GM10266 (cell line): Measurements from ENCODE around the gene ACSL1.
"Not testable (repeated sequence)": the region's sequence is repeated elsewhere in the genome, so short reads cannot be mapped to it uniquely, and the experiment has no call there.

Experiments
- DNase-seq: peaks from one replicate; pipeline ENCODE4 v3.0.0; 2012; ENCODE audit errors: extremely low spot score
- CTCF ChIP-seq: IDR thresholded peaks from 2 replicates; pipeline ENCODE4 v1.5.1; 2012; ENCODE audit warnings: mild to moderate bottlenecking, low read depth; ENCODE audit not compliant: control insufficient read depth, insufficient read depth; ENCODE audit errors: missing control alignments

The ACSL1 gene

GRCh38 chr4:184745831-184746795 lies 79.7 kb downstream of the ACSL1 start:
- TF ChIP-seq CTCF = peak; percentile 85

GRCh38 chr4:184744236-184744635 lies 81.5 kb downstream of the ACSL1 start:
- no peak for TF ChIP-seq CTCF
- DNase-seq = no peak

More at GRCh38 chr4:184745831-184746795, 79.7 kb downstream of the ACSL1 start:
- DNase-seq = peak; percentile 86

- no peak for TF ChIP-seq CTCF
- DNase-seq = no peak
Observed at GRCh38 chr4:184743650-184744049, 82.1 kb downstream of the ACSL1 start.

GRCh38 chr4:184741651-184742050 lies 84.1 kb downstream of the ACSL1 start:
- DNase-seq = not testable (repeated sequence)

- DNase-seq = no peak
- no peak for TF ChIP-seq CTCF
Observed at GRCh38 chr4:184740980-184741391, 84.8 kb downstream of the ACSL1 start.

GRCh38 chr4:184739575-184739974 lies 86.2 kb downstream of the ACSL1 start:
- DNase-seq = not testable (repeated sequence)

- DNase-seq = no peak
- no peak for TF ChIP-seq CTCF
Observed at GRCh38 chr4:184734758-184735157, 91.0 kb downstream of the ACSL1 start.

GRCh38 chr4:184733654-184734524 lies 91.9 kb downstream of the ACSL1 start, which contains the start of gene CENPU:
Gene CENPU, minus strand, starts transcription at chr4:184734096. Its CDS starts 34 bp downstream, at chr4:184734062.
- TF ChIP-seq CTCF = no peak

More at GRCh38 chr4:184733654-184734524, 91.9 kb downstream of the ACSL1 start, which contains the start of gene CENPU:
- peak; percentile 98 for DNase-seq
